Liver (tissue), 9 donors: ENCODE data around the gene C1QTNF3. TPM values are rescaled to one million over a fixed set of nuclear protein-coding genes. Genes with fewer than 3 reads are reported as not detected.

Source experiments
- DNase-seq: peaks from one replicate; pipeline ENCODE4 v3.0.0-alpha.2; 2017; ENCODE audit warnings: low spot score
- H3K27ac ChIP-seq, 2 donors: one replicate each; pipeline ENCODE4 v1.7.0; 2013; ENCODE audit warnings: inconsistent platforms in 2 of 2, low read length in 2 of 2, control low read depth in 1 of 2, low read depth in 1 of 2, mild to moderate bottlenecking in 1 of 2
- H3K27me3 ChIP-seq, 4 donors: one replicate each; pipeline versions ENCODE4 v1.6.1 to v1.7.0; 2013; ENCODE audit warnings: low read length in 3 of 4, inconsistent platforms in 1 of 4, mild to moderate bottlenecking in 1 of 4, moderate library complexity in 1 of 4; ENCODE audit not compliant: control insufficient read depth in 4 of 4, insufficient read depth in 4 of 4
- H3K36me3 ChIP-seq, 4 donors: one replicate each; pipeline versions ENCODE4 v1.6.1 to v1.7.0; 2013; ENCODE audit warnings: low read length in 3 of 4, mild to moderate bottlenecking in 3 of 4, low read depth in 1 of 4, moderate library complexity in 1 of 4; ENCODE audit not compliant: control insufficient read depth in 4 of 4, insufficient read depth in 3 of 4
- H3K4me1 ChIP-seq, 4 donors: one replicate each; pipeline versions ENCODE4 v1.6.1 to v1.7.0; 2013; ENCODE audit warnings: low read length in 3 of 4, mild to moderate bottlenecking in 3 of 4, moderate library complexity in 1 of 4; ENCODE audit not compliant: control insufficient read depth in 4 of 4, insufficient read depth in 4 of 4
- H3K4me3 ChIP-seq, 3 donors: one replicate each; pipeline versions ENCODE4 v1.6.1 to v1.7.0; 2013; ENCODE audit warnings: low read length in 3 of 3, control low read depth in 1 of 3, low read depth in 1 of 3, mild to moderate bottlenecking in 1 of 3
- H3K9ac ChIP-seq, 2 donors: one replicate each; pipeline ENCODE4 v1.7.0; 2013; ENCODE audit warnings: low read length in 2 of 2, mild to moderate bottlenecking in 2 of 2, moderate library complexity in 2 of 2, control low read depth in 1 of 2, low read depth in 1 of 2
- H3K9me3 ChIP-seq, 4 donors: one replicate each; pipeline versions ENCODE4 v1.6.1 to v1.7.0; 2013; ENCODE audit warnings: low read length in 3 of 4; ENCODE audit not compliant: control insufficient read depth in 4 of 4
- EGR1 ChIP-seq, 2 donors: IDR thresholded peaks; 2 replicates each; pipeline ENCODE4 v1.6.1; 2016 to 2018; ENCODE audit warnings: antibody characterized with exemption in 2 of 2, low read depth in 2 of 2
- FOXA1 ChIP-seq: IDR thresholded peaks from 2 replicates; pipeline ENCODE4 v1.6.1; 2016; ENCODE audit warnings: antibody characterized with exemption
- FOXA2 ChIP-seq: IDR thresholded peaks from 2 replicates; pipeline ENCODE4 v1.6.1; 2016; ENCODE audit warnings: antibody characterized with exemption
- GABPA ChIP-seq, 2 donors: IDR thresholded peaks in 1 of 2; conservative IDR thresholded peaks in 1 of 2; 2 replicates each; pipeline ENCODE4 v1.6.1; 2016; ENCODE audit warnings: antibody characterized with exemption in 2 of 2, mild to moderate bottlenecking in 1 of 2, moderate library complexity in 1 of 2
- HNF4A ChIP-seq, 2 donors: conservative IDR thresholded peaks; 2 replicates each; pipeline ENCODE4 v1.6.1; 2016; ENCODE audit warnings: antibody characterized with exemption in 2 of 2, mild to moderate bottlenecking in 2 of 2
- HNF4G ChIP-seq: IDR thresholded peaks from 2 replicates; pipeline ENCODE4 v1.6.1; 2016; ENCODE audit warnings: antibody characterized with exemption
- JUND ChIP-seq, 2 donors: IDR thresholded peaks; 2 replicates each; pipeline ENCODE4 v1.6.1; 2016; ENCODE audit warnings: antibody characterized with exemption in 2 of 2
- NR2F2 ChIP-seq: IDR thresholded peaks from 2 replicates; pipeline ENCODE4 v1.6.1; 2016; ENCODE audit warnings: antibody characterized with exemption
- RAD21 ChIP-seq, 2 donors: IDR thresholded peaks; 2 replicates each; pipeline ENCODE4 v1.6.1; 2016; ENCODE audit warnings: antibody characterized with exemption in 2 of 2, mild to moderate bottlenecking in 2 of 2
- RXRA ChIP-seq, 2 donors: IDR thresholded peaks; 2 replicates each; pipeline ENCODE4 v1.6.1; 2017 to 2018; ENCODE audit warnings: antibody characterized with exemption in 2 of 2, mild to moderate bottlenecking in 1 of 2
- SP1 ChIP-seq: IDR thresholded peaks from 2 replicates; pipeline ENCODE4 v1.6.1; 2018; ENCODE audit warnings: antibody characterized with exemption, mild to moderate bottlenecking
- TAF1 ChIP-seq: conservative IDR thresholded peaks from 2 replicates; pipeline ENCODE4 v1.6.1; 2016; ENCODE audit warnings: antibody characterized with exemption, mild to moderate bottlenecking
- YY1 ChIP-seq: IDR thresholded peaks from 2 replicates; pipeline ENCODE4 v1.6.1; 2016; ENCODE audit warnings: antibody characterized with exemption, mild to moderate bottlenecking
- ZBTB33 ChIP-seq: IDR thresholded peaks from 2 replicates; pipeline ENCODE4 v1.6.1; 2016; ENCODE audit warnings: antibody characterized with exemption
- WGBS: extraction: QIAGEN DNeasy Blood & Tissue Kit; methylation state at CpG from one replicate; pipeline ENCODE4 v1.1.7; 2013; 5-methylcytosine and 5-hydroxymethylcytosine counted together
- polyA plus RNA-seq, 2 donors: library from polyadenylated mRNA; stranded (reverse) in 1 of 2; unstranded in 1 of 2; fragments of 200-250 nt in 1 of 2; fragments of >200 nt in 1 of 2; fragmentation: Nextera tagmentation in 1 of 2; extraction: Ambion mirVana in 1 of 2; gene quantifications; one replicate each; pipeline versions ENCODE4 v1.2.1 to v1.2.3, GENCODE V29; 2013 to 2015
- total RNA-seq, 2 donors: library from RNA; depleted of rRNA; stranded (reverse); fragments of >200 nt; gene quantifications; one replicate each; pipeline ENCODE4 v1.2.3, GENCODE V29; 2014
- TF ChIP-seq, protein P1 (sequence below): IDR thresholded peaks from 2 replicates; pipeline ENCODE4 v1.6.1; 2016; ENCODE audit warnings: antibody characterized with exemption
- TF ChIP-seq, protein P2 (sequence below): fragments of 150-350 bp; IDR thresholded peaks from 2 replicates; pipeline ENCODE4 v1.5.1; 2017; ENCODE audit warnings: improper control_type of control experiment, low read depth, low read length; ENCODE audit not compliant: missing input control
- TF ChIP-seq, protein P3 (sequence below): IDR thresholded peaks from 2 replicates; pipeline ENCODE4 v1.6.1; 2016; ENCODE audit warnings: antibody characterized with exemption
- TF ChIP-seq, protein P4 (sequence below): IDR thresholded peaks from 2 replicates; pipeline ENCODE4 v1.6.1; 2016; ENCODE audit warnings: antibody characterized with exemption, mild to moderate bottlenecking
- donor health status: healthy.
- donor health status: healthy.
- donor health status: healthy.
- donor health status: healthy.
- donor health status: healthy.

Gene C1QTNF3
- total and polyA plus RNA-seq, 4 donors = 0.81 to 6.2 (median 2.5) TPM

DNA sequence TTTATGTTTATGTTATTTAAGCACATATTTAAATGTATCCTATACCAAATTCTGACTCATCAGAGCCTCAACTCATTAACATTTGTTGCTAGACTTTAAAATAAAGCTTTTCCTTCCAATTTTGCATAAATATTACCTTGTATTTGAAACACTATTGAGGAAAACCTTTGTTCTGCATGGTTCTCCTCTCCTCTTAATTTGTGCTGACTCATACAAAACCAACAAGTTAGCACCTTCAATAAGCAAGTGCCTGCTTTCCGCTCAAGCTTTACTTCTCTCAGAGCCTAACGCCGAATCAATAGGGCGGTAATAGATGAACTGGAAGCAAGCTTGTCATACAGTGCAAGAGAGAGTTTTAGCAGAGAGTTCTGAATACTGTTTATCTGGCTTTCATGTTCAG lies 43.0 kb downstream of the C1QTNF3 start:
- Histone ChIP-seq H3K9ac (no peak overlapping the region), H3K9me3 (no peaks in the 10 kb centered on the region), H3K4me3 (no peak overlapping the region), H3K4me1 (peaks cover 0 to 62% (median 46%) of the 10 kb centered on the region in 4 donors), H3K27ac (peak overlapping the region in 1 of 2 donors; percentile 92), H3K27me3 (no peaks in the 10 kb centered on the region), H3K36me3 (peaks cover 0 to 21% (median 9%) of the 10 kb centered on the region in 4 donors)
- WGBS = 70% methylated on average over 4 of the region's 4 CpGs
- TF ChIP-seq SP1 = no peak
- no peak for TF ChIP-seq RAD21 (IDR thresholded peaks at IDR 0.05)
- TF ChIP-seq, protein P1, sequence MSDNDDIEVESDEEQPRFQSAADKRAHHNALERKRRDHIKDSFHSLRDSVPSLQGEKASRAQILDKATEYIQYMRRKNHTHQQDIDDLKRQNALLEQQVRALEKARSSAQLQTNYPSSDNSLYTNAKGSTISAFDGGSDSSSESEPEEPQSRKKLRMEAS = no peak
- no peak for TF ChIP-seq FOXA1
- TF ChIP-seq YY1 = no peak
- no peak for TF ChIP-seq JUND (IDR thresholded peaks at IDR 0.05)
- TF ChIP-seq RXRA (IDR thresholded peaks at IDR 0.05) = no peak
- TF ChIP-seq HNF4G = no peak
- no peak for TF ChIP-seq ZBTB33
- no peak for TF ChIP-seq FOXA2
- TF ChIP-seq, protein P2, sequence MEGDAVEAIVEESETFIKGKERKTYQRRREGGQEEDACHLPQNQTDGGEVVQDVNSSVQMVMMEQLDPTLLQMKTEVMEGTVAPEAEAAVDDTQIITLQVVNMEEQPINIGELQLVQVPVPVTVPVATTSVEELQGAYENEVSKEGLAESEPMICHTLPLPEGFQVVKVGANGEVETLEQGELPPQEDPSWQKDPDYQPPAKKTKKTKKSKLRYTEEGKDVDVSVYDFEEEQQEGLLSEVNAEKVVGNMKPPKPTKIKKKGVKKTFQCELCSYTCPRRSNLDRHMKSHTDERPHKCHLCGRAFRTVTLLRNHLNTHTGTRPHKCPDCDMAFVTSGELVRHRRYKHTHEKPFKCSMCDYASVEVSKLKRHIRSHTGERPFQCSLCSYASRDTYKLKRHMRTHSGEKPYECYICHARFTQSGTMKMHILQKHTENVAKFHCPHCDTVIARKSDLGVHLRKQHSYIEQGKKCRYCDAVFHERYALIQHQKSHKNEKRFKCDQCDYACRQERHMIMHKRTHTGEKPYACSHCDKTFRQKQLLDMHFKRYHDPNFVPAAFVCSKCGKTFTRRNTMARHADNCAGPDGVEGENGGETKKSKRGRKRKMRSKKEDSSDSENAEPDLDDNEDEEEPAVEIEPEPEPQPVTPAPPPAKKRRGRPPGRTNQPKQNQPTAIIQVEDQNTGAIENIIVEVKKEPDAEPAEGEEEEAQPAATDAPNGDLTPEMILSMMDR = no peak
- TF ChIP-seq TAF1 = no peak
- TF ChIP-seq, protein P3, sequence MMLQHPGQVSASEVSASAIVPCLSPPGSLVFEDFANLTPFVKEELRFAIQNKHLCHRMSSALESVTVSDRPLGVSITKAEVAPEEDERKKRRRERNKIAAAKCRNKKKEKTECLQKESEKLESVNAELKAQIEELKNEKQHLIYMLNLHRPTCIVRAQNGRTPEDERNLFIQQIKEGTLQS = no peak
- no peak for TF ChIP-seq HNF4A (conservative IDR thresholded peaks at IDR 0.05)
- TF ChIP-seq, protein P4, sequence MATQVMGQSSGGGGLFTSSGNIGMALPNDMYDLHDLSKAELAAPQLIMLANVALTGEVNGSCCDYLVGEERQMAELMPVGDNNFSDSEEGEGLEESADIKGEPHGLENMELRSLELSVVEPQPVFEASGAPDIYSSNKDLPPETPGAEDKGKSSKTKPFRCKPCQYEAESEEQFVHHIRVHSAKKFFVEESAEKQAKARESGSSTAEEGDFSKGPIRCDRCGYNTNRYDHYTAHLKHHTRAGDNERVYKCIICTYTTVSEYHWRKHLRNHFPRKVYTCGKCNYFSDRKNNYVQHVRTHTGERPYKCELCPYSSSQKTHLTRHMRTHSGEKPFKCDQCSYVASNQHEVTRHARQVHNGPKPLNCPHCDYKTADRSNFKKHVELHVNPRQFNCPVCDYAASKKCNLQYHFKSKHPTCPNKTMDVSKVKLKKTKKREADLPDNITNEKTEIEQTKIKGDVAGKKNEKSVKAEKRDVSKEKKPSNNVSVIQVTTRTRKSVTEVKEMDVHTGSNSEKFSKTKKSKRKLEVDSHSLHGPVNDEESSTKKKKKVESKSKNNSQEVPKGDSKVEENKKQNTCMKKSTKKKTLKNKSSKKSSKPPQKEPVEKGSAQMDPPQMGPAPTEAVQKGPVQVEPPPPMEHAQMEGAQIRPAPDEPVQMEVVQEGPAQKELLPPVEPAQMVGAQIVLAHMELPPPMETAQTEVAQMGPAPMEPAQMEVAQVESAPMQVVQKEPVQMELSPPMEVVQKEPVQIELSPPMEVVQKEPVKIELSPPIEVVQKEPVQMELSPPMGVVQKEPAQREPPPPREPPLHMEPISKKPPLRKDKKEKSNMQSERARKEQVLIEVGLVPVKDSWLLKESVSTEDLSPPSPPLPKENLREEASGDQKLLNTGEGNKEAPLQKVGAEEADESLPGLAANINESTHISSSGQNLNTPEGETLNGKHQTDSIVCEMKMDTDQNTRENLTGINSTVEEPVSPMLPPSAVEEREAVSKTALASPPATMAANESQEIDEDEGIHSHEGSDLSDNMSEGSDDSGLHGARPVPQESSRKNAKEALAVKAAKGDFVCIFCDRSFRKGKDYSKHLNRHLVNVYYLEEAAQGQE = no peak
- TF ChIP-seq GABPA (IDR thresholded peaks at IDR 0.05 in 1 of 2, conservative IDR thresholded peaks at IDR 0.05 in 1 of 2) = no peak
- no peak for TF ChIP-seq EGR1 (IDR thresholded peaks at IDR 0.05; ENCODE audit: low read depth in 2 of 2)
- no peak for TF ChIP-seq NR2F2
- DNase-seq = no peak
